GM21381 (cell line): ENCODE results near the gene MRPL41.
"Not testable (repeated sequence)": the region's sequence is repeated elsewhere in the genome, so short reads cannot be mapped to it uniquely, and the experiment has no call there.

Source experiments
- ATAC-seq: cut with Tn5 transposase; IDR thresholded peaks from one replicate; pipeline ENCODE4 v1.9.1; 2021; ENCODE audit warnings: mild to moderate bottlenecking, moderate library complexity; ENCODE audit not compliant: unreplicated experiment

Gene MRPL41

GRCh38 chr9:137521405-137521985, 30.2 kb upstream of the MRPL41 start:
- ATAC-seq, result no peak

GRCh38 chr9:137522746-137523455, 28.8 kb upstream of the MRPL41 start:
- ATAC-seq, result no peak

- ATAC-seq, result no peak
Observed at GRCh38 chr9:137524161-137524980, 27.3 kb upstream of the MRPL41 start.

GRCh38 chr9:137524981-137525317, 26.7 kb upstream of the MRPL41 start:
- ATAC-seq, result no peak

- no peak for ATAC-seq
Observed at GRCh38 chr9:137530331-137530730, 21.3 kb upstream of the MRPL41 start.

GRCh38 chr9:137531099-137531765, 20.4 kb upstream of the MRPL41 start:
- ATAC-seq, result no peak

- not testable (repeated sequence) for ATAC-seq
Observed at GRCh38 chr9:137532891-137533468, 18.7 kb upstream of the MRPL41 start.

GRCh38 chr9:137534256-137535119, 17.2 kb upstream of the MRPL41 start:
- no peak for ATAC-seq

GRCh38 chr9:137535120-137535428, 16.6 kb upstream of the MRPL41 start:
- ATAC-seq, result no peak

GRCh38 chr9:137536594-137537131, 15.0 kb upstream of the MRPL41 start:
- not testable (repeated sequence) for ATAC-seq

- no peak for ATAC-seq
Observed at GRCh38 chr9:137538058-137538457, 13.6 kb upstream of the MRPL41 start.

- no peak for ATAC-seq
Observed at GRCh38 chr9:137540536-137540935, 11.1 kb upstream of the MRPL41 start.

- ATAC-seq, result no peak
Observed at GRCh38 chr9:137542486-137542885, 9.2 kb upstream of the MRPL41 start.

GRCh38 chr9:137543237-137543963, 8.3 kb upstream of the MRPL41 start:
- no peak for ATAC-seq

GRCh38 chr9:137544176-137544760, 7.4 kb upstream of the MRPL41 start:
- ATAC-seq, result no peak

- ATAC-seq, result no peak
Observed at GRCh38 chr9:137545123-137545522, 6.6 kb upstream of the MRPL41 start.

GRCh38 chr9:137547687-137548543, 3.8 kb upstream of the MRPL41 start:
- no peak for ATAC-seq

GRCh38 chr9:137550231-137550621, 1.5 kb upstream of the MRPL41 start, which contains the start of gene PNPLA7:
PNPLA7 (minus strand) TSS chr9:137550402; CDS start chr9:137550197, 205 bp downstream.
- ATAC-seq, result no peak
